GM10266 (cell line): Measurements from ENCODE around the gene SERAC1.
A peak's percentile ranks its signal among the peaks of the same experiment; 100 is the strongest.

Experiments
- DNase-seq: peaks from one replicate; pipeline ENCODE4 v3.0.0; 2012; ENCODE audit errors: extremely low spot score
- CTCF ChIP-seq: IDR thresholded peaks from 2 replicates; pipeline ENCODE4 v1.5.1; 2012; ENCODE audit warnings: mild to moderate bottlenecking, low read depth; ENCODE audit not compliant: control insufficient read depth, insufficient read depth; ENCODE audit errors: missing control alignments

SERAC1 gene

GRCh38 chr6:158086054-158086503 is 82.0 kb downstream of the SERAC1 start:
- DNase-seq, result peak; percentile 5
- no peak for TF ChIP-seq CTCF

GRCh38 chr6:158085261-158086053 is 82.6 kb downstream of the SERAC1 start:
- DNase-seq, result peak; percentile 3
- TF ChIP-seq CTCF, result no peak

- no peak for TF ChIP-seq CTCF
- DNase-seq, result no peak
Observed at GRCh38 chr6:158083455-158084325, 84.4 kb downstream of the SERAC1 start.

GRCh38 chr6:158081657-158081935 is 86.5 kb downstream of the SERAC1 start:
- DNase-seq, result no peak

GRCh38 chr6:158080849-158081656 is 87.0 kb downstream of the SERAC1 start:
- no peak for TF ChIP-seq CTCF
- no peak for DNase-seq

More at GRCh38 chr6:158081657-158081935, 86.5 kb downstream of the SERAC1 start:
- no peak for TF ChIP-seq CTCF

GRCh38 chr6:158078320-158078719 is 89.7 kb downstream of the SERAC1 start:
- no peak for DNase-seq
- no peak for TF ChIP-seq CTCF
